Epithelial cell of prostate (primary cell): ENCODE data around the gene PHACTR3.
"Not testable (repeated sequence)": the region's sequence is repeated elsewhere in the genome, so short reads cannot be mapped to it uniquely, and the experiment has no call there.

Experiments used
- DNase-seq: peaks from one replicate; pipeline ENCODE4 v3.0.0-alpha.2; 2011; ENCODE audit warnings: low read depth, low spot score
- H3K27ac ChIP-seq: fragments of 450-650 bp; 2 replicates; pipeline ENCODE4 v1.5.1; 2017; ENCODE audit warnings: mild to moderate bottlenecking

Gene PHACTR3

DNA sequence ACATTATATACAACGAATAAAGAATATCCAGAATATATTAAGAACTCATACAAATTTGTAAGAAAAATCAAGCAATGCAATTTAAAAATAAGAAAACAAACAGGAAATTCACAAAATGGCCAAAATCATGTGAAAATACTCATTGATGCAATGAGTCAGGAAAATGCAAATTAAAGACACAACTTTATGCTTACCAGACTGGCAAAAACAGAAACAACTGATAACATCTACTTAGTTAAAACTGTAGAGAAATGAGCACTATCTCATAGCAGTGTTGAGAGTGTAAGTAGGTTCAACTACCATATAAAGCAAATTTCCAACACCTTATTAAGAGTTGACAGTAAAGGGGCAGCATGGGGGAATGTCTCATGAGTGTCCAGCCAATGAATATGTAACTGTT is 266.8 kb downstream of the PHACTR3 start:
- H3K27ac ChIP-seq = no peak overlapping the region
- DNase-seq = no peak

DNA sequence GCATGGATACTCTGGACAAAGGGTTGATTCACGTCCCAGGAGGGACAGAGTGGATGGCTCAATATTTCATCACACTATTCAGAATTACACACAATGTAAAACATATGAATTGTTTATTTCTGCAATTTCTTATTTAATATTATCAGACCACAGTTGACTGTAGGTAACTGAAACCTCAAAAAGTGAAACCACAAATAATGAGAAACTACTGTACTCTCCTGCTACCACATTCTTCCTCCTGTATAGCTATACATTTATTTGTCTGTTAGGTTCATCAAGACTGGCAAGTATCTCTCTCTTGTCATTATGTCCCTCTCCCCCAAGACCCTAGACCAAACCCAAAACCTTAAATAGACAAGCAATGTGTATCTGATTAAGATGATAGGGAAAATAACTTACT is 269.1 kb downstream of the PHACTR3 start:
- no peak overlapping the region for H3K27ac ChIP-seq
- DNase-seq = no peak

- no peak overlapping the region for H3K27ac ChIP-seq
- DNase-seq = no peak
Observed at GRCh38 chr20:59880198-59880597, 275.9 kb downstream of the PHACTR3 start.

GRCh38 chr20:59884494-59884893 is 280.2 kb downstream of the PHACTR3 start:
- H3K27ac ChIP-seq = no peak overlapping the region
- no peak for DNase-seq

GRCh38 chr20:59888050-59888449 is 283.7 kb downstream of the PHACTR3 start:
- DNase-seq = no peak
- no peak overlapping the region for H3K27ac ChIP-seq

GRCh38 chr20:59890035-59890434 is 285.7 kb downstream of the PHACTR3 start:
- H3K27ac ChIP-seq = not testable (repeated sequence)

DNA sequence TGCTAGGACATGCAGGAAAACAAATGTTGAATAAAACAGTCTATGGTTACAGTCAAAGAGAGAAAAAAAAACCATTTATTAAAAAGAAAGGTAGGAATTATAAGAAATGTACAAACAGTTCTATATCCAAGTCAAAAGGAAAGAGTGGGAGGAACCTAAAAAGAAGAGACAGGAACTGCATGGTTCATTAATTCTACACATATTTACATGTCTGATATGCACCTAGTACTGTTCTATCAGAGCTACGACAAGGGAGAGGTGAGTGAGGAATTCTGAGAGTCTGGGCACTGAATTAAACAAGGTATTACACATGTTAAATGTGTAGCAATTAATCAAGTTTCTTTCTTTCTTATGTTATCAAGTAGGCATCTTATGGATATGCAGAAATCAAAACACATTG is 287.2 kb downstream of the PHACTR3 start:
- DNase-seq = no peak
- no peak overlapping the region for H3K27ac ChIP-seq

More at GRCh38 chr20:59890035-59890434, 285.7 kb downstream of the PHACTR3 start:
- DNase-seq = not testable (repeated sequence)

DNA sequence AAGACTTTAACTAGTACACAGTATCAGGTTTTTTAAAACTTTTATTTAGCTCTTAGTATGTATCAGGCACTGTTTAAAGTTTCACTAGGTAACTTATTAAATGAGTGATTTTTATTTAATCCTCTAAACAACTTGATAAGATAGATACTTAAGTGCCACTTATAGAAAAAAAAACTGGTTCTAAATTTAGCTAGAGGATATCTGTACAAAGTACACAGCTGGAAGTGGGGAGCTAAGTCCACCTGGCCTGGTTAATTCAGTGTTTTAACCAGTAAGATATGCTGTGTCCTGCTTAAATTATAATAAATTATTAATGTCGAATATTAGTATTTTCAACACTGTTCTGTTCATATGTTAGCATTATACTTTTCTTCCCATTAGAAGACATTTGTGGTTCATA is 291.6 kb downstream of the PHACTR3 start:
- H3K27ac ChIP-seq = no peak overlapping the region
- no peak for DNase-seq
